A673 (cell line): ENCODE data around the gene ERP27. TPM values are rescaled to one million over a fixed set of nuclear protein-coding genes. Genes with fewer than 3 reads are reported as not detected.

ENCODE experiments used
- BruUV-seq: library from RNA; stranded (reverse); fragments of 400-500 nt; replicated peaks from 2 replicates; lab custom pipeline; 2021; lab: Mats Ljungman, UMichigan
- CTCF ChIA-PET: fragments of 300-600 bp; sonication (Branson Sonifier 250); formaldehyde crosslinking; loops from one replicate; lab custom pipeline; 2022; ENCODE audit warnings: antibody characterized with exemption; lab: Charles Lee
- POLR2A ChIA-PET: fragments of 300-600 bp; sonication (Branson Sonifier 250); formaldehyde crosslinking; loops from one replicate; lab custom pipeline; 2022; ENCODE audit warnings: antibody characterized with exemption; ENCODE audit not compliant: low non-redundant PET; lab: Charles Lee
- DNase-seq: peaks from one replicate; pipeline ENCODE4 v3.0.0-alpha.2; 2015; ENCODE audit warnings: low spot score
- H3K27ac ChIP-seq: fragments of 200-600 bp; sonication (generic); 2 replicates; pipeline ENCODE4 v1.5.1; 2016; ENCODE audit warnings: mixed run types, low read depth, mild to moderate bottlenecking, mixed read lengths, antibody characterized with exemption, low read length; ENCODE audit not compliant: poor library complexity, severe bottlenecking
- H3K27me3 ChIP-seq: fragments of 200-600 bp; sonication (generic); replicated peaks from 2 replicates; pipeline ENCODE4 v1.6.1; 2017; ENCODE audit warnings: mixed run types, low read depth, mild to moderate bottlenecking, mixed read lengths, antibody characterized with exemption, low read length; ENCODE audit not compliant: insufficient read depth, poor library complexity
- H3K36me3 ChIP-seq: fragments of 200-600 bp; sonication (generic); 2 replicates; pipeline ENCODE4 v1.6.1; 2016; ENCODE audit warnings: mixed run types, mild to moderate bottlenecking, mixed read lengths, antibody characterized with exemption, low read length; ENCODE audit not compliant: insufficient read depth, poor library complexity, severe bottlenecking
- H3K4me1 ChIP-seq: fragments of 200-600 bp; sonication (generic); 2 replicates; pipeline ENCODE4 v1.6.1; 2017; ENCODE audit warnings: mixed run types, mild to moderate bottlenecking, mixed read lengths, antibody characterized with exemption, low read length; ENCODE audit not compliant: insufficient read depth, poor library complexity, severe bottlenecking
- H3K4me3 ChIP-seq: fragments of 200-600 bp; sonication (generic); 2 replicates; pipeline ENCODE4 v1.5.1; 2016; ENCODE audit warnings: low read depth, mixed run types, mild to moderate bottlenecking, mixed read lengths, low read length; ENCODE audit not compliant: poor library complexity, severe bottlenecking
- H3K9me3 ChIP-seq: fragments of 200-600 bp; sonication (generic); 2 replicates; pipeline ENCODE4 v1.6.1; 2016; ENCODE audit warnings: mixed run types, low read depth, mild to moderate bottlenecking, mixed read lengths, antibody characterized with exemption, low read length; ENCODE audit not compliant: poor library complexity, severe bottlenecking
- CTCF ChIP-seq: fragments of 300-800, 200-600 bp; sonication (generic); conservative IDR thresholded peaks from 2 replicates; pipeline ENCODE4 v1.5.1; 2017; ENCODE audit warnings: low read depth, mild to moderate bottlenecking, antibody characterized with exemption, low read length, moderate library complexity, mixed read lengths
- EZH2 ChIP-seq: fragments of 200-600 bp; sonication (generic); IDR thresholded peaks from 2 replicates; pipeline ENCODE4 v1.6.1; 2017; ENCODE audit warnings: borderline replicate concordance, low read depth, mild to moderate bottlenecking, mixed read lengths, antibody characterized with exemption, low read length; ENCODE audit not compliant: poor library complexity, severe bottlenecking
- intact Hi-C: fragments of 100-400 bp; cut with micrococcal nuclease; formaldehyde crosslinking; loops from one replicate; pipeline ENCODE4 v1.10.0; 2022; ENCODE audit not compliant: unreplicated experiment
- total RNA-seq: library from RNA; stranded (reverse); gene quantifications from 2 replicates; pipeline ENCODE4 v1.2.3, GENCODE V29; 2021

The ERP27 gene
- total RNA-seq, 1 experiment from 2014 or later = not detected

GRCh38 chr12:14953752-14954151 is 15.4 kb upstream of the ERP27 start:
- no peak overlapping the region for H3K4me3 ChIP-seq
- peaks cover 44% of the 10 kb centered on the region for H3K4me1 ChIP-seq
- H3K27ac ChIP-seq = no peak overlapping the region
- intact Hi-C loops = no loop called here
- ChIA-PET CTCF (no interaction called here), POLR2A (no interaction called here)
- no peaks in the 10 kb centered on the region for H3K9me3 ChIP-seq
- H3K36me3 ChIP-seq = peaks cover 5% of the 10 kb centered on the region
- H3K27me3 ChIP-seq = no peaks in the 10 kb centered on the region
- BruUV-seq = no TSS peak
- TF ChIP-seq EZH2 (no peak), CTCF (no peak)
- no peak for DNase-seq

GRCh38 chr12:14952299-14952921 is 14.1 kb upstream of the ERP27 start:
- H3K4me1 ChIP-seq = peaks cover 41% of the 10 kb centered on the region
- no peaks in the 10 kb centered on the region for H3K9me3 ChIP-seq
- ChIA-PET CTCF (no interaction called here), POLR2A (no interaction called here)
- DNase-seq = peak; percentile 38
- peaks cover 7% of the 10 kb centered on the region for H3K36me3 ChIP-seq
- H3K27me3 ChIP-seq = no peaks in the 10 kb centered on the region
- BruUV-seq = no TSS peak
- intact Hi-C loops = no loop called here
- H3K4me3 ChIP-seq = no peak overlapping the region
- TF ChIP-seq EZH2 = no peak
- TF ChIP-seq CTCF = no peak
- H3K27ac ChIP-seq = no peak overlapping the region

GRCh38 chr12:14951851-14952250 is 13.5 kb upstream of the ERP27 start:
- Histone ChIP-seq H3K4me3 (no peak overlapping the region), H3K4me1 (peaks cover 35% of the 10 kb centered on the region), H3K27ac (no peak overlapping the region), H3K36me3 (peaks cover 12% of the 10 kb centered on the region), H3K9me3 (no peaks in the 10 kb centered on the region), H3K27me3 (no peaks in the 10 kb centered on the region)
- BruUV-seq = no TSS peak
- ChIA-PET POLR2A (no interaction called here), CTCF (no interaction called here)
- intact Hi-C loops = no loop called here
- TF ChIP-seq CTCF (no peak), EZH2 (no peak)
- no peak for DNase-seq
